Astrocyte (in vitro differentiated cells and primary cell): ENCODE data around the gene IMMP2L.

Experiments used
- CTCF ChIP-seq: IDR thresholded peaks from 2 replicates; pipeline ENCODE4 v1.5.1; 2011; ENCODE audit warnings: low read depth, mild to moderate bottlenecking, inconsistent platforms, low read length, moderate library complexity; ENCODE audit not compliant: insufficient read depth
- EZH2 ChIP-seq: IDR thresholded peaks from 2 replicates; pipeline ENCODE4 v1.6.1; 2012; ENCODE audit warnings: mild to moderate bottlenecking, low read length, inconsistent platforms; ENCODE audit not compliant: insufficient read depth

- TF ChIP-seq CTCF, result no peak
- no peak for TF ChIP-seq EZH2
Measured at GRCh38 chr7:111594602-111595001, 32.3 kb upstream of the IMMP2L start.
